ENCODE measurements around the gene BCL7C.
A peak's percentile ranks its signal among the peaks of the same experiment; 100 is the strongest.

GRCh38 chr16:30941600-30942425 is 47.9 kb upstream of the BCL7C start:
- TF ChIP-seq CTCF (conservative IDR thresholded peaks at IDR 0.05; ENCODE audit: low read depth, low read length) (peak; percentile 90), EZH2 (IDR thresholded peaks at IDR 0.05; ENCODE audit: borderline replicate concordance, low read depth, low read length, poor library complexity, severe bottlenecking) (no peak)
